SK-N-SH treated with all-trans-retinoic acid at 6 μM for 48 hours (cell line): Measurements from ENCODE around the gene CERS4.

Experiments used
- ESRRG ChIP-seq: fragments of 250-450 bp; sonication (Bioruptor Pico); IDR thresholded peaks from 2 replicates; pipeline ENCODE4 v1.6.1; 2021; ENCODE audit warnings: mild to moderate bottlenecking
- POU6F1 ChIP-seq: fragments of 250-450 bp; sonication (Bioruptor Pico); IDR thresholded peaks from 2 replicates; pipeline ENCODE4 v1.8.0; 2021; ENCODE audit warnings: low read depth, mild to moderate bottlenecking, moderate library complexity, borderline replicate concordance
- RARB ChIP-seq: fragments of 250-450 bp; sonication (Bioruptor Pico); IDR thresholded peaks from 2 replicates; pipeline ENCODE4 v1.8.0; 2021; ENCODE audit warnings: mild to moderate bottlenecking, moderate library complexity
- TOX ChIP-seq: fragments of 250-450 bp; sonication (Bioruptor Pico); IDR thresholded peaks from 2 replicates; pipeline ENCODE4 v1.8.0; 2021; ENCODE audit warnings: mild to moderate bottlenecking, moderate library complexity, borderline replicate concordance
- ZNF70 ChIP-seq: fragments of 450-650 bp; formaldehyde crosslinking; IDR thresholded peaks from 2 replicates; pipeline ENCODE4 v1.5.0; 2020; ENCODE audit warnings: mild to moderate bottlenecking, moderate library complexity
- TF ChIP-seq, protein P1 (sequence below): fragments of 250-450 bp; sonication (Bioruptor Pico); IDR thresholded peaks from 2 replicates; pipeline ENCODE4 v1.5.1; 2020; ENCODE audit warnings: low read depth, mild to moderate bottlenecking, moderate library complexity

DNA sequence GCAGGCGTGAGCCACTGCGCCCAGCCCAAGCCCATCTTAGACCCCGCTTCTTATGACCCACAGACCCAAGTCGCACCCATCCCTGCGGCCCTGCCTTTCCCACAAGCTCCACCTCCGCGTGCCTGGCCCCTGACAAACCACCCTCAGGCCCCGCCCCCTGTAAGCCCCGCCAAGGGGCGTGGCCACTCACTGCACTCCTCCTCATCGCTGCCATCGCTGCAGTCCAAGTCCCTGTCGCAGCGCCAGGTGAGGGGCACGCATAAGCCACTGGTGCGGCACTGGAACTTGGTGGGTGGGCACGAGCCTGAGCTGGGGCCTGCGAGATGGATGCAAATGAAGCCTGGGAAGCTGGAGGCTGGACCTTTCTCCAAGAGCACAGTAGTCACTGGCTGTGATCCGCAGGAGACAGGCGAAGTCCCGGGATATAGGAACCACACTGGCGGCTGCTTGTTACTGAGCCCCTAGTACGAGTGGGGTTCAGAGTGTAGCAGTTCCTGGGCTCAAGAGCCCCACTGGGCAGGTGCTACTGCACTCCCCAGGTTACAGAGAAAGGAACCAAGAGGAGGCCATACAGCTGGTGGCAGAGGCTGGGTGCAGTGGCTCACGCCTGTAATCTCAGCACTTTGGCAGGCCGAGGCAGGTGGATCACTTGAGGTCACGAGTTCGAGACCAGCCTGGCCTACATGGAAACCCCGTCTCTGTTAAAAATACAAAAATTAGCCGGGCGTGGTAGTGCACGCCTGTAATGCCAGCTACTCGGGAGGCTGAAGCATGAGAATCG lies 95.9 kb downstream of the CERS4 start:
- no peak for TF ChIP-seq POU6F1 (CRISPR knock-in tag)
- no peak for TF ChIP-seq RARB
- TF ChIP-seq TOX (CRISPR knock-in tag), result no peak
- TF ChIP-seq ZNF70, result no peak
- TF ChIP-seq, protein P1, sequence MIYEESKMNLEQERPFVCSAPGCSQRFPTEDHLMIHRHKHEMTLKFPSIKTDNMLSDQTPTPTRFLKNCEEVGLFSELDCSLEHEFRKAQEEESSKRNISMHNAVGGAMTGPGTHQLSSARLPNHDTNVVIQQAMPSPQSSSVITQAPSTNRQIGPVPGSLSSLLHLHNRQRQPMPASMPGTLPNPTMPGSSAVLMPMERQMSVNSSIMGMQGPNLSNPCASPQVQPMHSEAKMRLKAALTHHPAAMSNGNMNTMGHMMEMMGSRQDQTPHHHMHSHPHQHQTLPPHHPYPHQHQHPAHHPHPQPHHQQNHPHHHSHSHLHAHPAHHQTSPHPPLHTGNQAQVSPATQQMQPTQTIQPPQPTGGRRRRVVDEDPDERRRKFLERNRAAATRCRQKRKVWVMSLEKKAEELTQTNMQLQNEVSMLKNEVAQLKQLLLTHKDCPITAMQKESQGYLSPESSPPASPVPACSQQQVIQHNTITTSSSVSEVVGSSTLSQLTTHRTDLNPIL (CRISPR knock-in tag), result no peak
- no peak for TF ChIP-seq ESRRG (CRISPR knock-in tag)
